GM21390 (cell line): Measurements from ENCODE around the gene PDSS2.

ENCODE experiments used
- ATAC-seq: cut with Tn5 transposase; IDR thresholded peaks from one replicate; pipeline ENCODE4 v1.9.1; 2021; ENCODE audit not compliant: unreplicated experiment

Gene PDSS2

DNA sequence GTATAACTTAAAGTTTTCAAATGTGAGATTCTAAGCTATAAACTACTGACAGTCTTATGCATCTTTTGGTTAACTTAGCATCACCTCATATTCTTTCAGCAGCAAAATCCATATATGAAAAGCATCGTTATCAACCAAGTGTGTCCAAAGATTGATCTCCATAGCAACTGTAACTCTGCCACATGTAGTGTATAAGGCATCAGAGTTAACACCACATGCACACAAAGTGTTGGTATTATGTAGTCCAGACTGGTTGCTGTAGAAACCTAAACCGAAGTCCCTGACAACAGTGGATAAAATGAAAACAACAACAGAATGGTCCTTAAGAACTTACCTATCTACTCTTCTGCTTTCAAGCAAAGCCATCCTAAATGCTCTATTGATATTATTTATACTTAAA is 39.6 kb downstream of the PDSS2 start:
- no peak for ATAC-seq

DNA sequence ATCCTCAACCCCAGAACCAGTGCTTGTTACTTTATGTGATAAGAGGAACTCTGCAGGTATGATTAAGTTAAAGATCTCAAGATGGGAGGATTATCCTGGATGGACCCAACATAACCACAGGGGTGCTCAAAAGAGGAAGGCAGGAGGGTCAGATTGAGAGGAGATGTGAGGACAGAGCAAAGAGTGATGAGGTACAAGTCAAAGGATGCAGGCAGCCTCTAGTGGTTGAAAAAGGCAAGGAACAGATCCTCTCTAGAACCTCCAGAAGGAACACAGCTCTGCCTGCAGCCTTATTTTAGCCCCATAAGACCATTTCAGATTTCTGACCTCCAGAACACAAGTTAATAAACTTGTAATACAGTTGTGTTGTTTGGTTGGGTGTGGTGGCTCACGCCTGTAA is 41.2 kb downstream of the PDSS2 start:
- no peak for ATAC-seq

DNA sequence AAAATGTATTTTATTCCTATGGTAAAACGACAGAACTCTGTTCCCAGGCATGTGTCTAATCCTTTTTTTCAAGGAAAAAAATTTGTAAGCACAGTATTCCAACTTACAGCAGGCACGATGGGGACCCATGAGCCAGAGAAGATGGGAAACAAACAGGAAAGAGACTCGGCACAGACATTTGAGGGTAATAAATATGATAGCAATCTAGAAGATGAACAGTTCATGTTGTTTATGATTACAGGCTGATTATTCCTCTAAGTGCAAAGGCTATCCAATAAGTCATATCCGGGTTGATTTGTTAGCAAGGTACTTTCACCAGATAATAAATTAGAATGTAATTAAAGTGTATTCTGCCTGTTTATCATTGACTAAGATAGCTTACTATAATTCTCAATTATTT is 43.2 kb downstream of the PDSS2 start:
- no peak for ATAC-seq

DNA sequence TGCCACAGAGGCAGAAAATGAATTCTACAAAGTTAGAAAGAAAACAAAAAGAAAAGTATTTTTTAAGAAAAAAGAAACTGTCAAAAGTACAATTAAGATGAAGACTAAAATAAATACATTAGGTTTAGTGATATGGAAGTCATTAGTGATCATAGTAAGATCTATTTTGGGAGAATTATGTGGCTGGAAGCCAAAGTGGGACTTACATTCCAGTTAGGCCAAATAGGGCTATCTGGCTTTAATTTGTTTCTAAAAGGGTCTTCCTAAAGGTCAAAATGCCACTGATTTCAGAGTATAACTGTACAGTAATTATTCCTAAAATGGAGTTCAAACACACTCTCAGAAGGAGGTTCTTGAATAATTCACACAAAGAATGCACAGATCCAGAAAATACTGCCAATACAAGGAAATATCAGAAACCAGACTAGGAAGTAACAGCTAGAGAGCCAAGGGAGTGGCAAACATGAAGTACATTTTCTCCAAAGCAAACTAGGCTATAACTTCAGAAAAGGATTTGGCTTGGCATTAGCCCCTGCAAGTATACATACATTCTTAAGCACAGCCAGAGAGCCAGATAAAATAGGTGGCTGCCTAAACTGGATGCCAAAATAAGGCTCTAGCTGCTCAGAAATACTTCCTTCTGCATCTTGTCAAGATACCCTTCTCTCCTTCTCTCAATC is 45.3 kb downstream of the PDSS2 start:
- ATAC-seq: no peak

GRCh38 chr6:107411161-107411560 is 48.2 kb downstream of the PDSS2 start:
- no peak for ATAC-seq

- no peak for ATAC-seq
Measured at GRCh38 chr6:107409942-107410341, 49.4 kb downstream of the PDSS2 start.

- ATAC-seq: no peak
Measured at GRCh38 chr6:107408714-107409113, 50.6 kb downstream of the PDSS2 start.

DNA sequence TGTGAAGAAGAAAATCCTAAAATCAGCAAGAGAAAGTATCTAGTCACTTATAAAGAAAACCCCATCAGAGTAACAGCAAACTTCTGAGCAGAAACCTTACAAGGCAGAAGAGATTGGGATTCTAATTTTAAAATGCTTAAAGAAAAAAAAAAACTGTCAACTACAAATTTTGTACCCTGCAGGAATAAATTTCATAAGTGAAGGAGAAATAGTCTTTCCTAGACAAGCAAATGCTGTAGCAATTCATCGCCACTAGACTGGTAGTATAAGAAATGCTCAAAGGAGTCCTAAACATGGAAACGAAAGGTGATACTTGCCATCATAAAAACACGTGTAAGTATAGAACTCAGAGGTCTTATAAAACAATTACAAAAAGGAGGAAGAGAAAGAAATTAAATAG is 54.4 kb downstream of the PDSS2 start:
- no peak for ATAC-seq

DNA sequence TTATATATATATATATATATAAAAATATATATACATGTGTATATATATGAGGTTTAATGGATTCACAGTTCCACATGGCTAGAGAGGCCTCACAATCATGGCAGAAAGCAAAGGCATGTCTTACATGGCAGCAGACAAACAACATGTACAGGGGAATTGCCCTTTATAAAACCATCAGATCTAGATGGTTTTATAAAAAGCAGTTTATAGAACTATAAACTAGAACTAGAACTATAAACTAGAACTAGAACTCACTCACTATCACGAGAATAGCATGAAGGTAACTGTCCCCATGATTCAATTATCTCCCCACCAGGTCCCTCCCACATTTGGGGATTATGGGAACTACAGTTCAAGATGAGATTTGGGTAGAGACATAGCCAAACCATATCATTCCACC is 56.8 kb downstream of the PDSS2 start:
- no peak for ATAC-seq

DNA sequence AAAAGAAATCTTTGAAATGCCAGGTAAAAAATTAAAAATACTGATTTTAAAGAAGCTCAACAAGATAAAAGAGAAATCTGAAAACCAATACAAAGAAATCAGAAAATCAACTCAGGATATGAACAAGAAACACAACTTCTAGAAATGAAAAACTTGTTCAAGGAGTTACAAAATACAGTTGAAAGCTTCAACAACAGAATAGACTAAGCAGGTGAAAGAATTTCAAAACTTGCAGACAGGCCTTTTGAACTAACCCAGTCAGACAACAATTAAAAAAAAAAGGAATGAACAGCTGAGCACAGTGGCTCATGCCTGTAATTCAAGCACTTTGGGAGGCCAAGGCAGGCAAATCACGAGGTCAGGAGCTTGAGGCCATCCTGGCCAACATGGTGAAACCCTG is 57.8 kb downstream of the PDSS2 start:
- no peak for ATAC-seq

- ATAC-seq: no peak
Measured at GRCh38 chr6:107400616-107401147, 58.7 kb downstream of the PDSS2 start.

GRCh38 chr6:107399935-107400334 is 59.4 kb downstream of the PDSS2 start:
- no peak for ATAC-seq

GRCh38 chr6:107398001-107398400 is 61.4 kb downstream of the PDSS2 start:
- no peak for ATAC-seq

GRCh38 chr6:107396211-107396610 is 63.2 kb downstream of the PDSS2 start:
- ATAC-seq: no peak

- no peak for ATAC-seq
Measured at GRCh38 chr6:107392069-107392468, 67.3 kb downstream of the PDSS2 start.

DNA sequence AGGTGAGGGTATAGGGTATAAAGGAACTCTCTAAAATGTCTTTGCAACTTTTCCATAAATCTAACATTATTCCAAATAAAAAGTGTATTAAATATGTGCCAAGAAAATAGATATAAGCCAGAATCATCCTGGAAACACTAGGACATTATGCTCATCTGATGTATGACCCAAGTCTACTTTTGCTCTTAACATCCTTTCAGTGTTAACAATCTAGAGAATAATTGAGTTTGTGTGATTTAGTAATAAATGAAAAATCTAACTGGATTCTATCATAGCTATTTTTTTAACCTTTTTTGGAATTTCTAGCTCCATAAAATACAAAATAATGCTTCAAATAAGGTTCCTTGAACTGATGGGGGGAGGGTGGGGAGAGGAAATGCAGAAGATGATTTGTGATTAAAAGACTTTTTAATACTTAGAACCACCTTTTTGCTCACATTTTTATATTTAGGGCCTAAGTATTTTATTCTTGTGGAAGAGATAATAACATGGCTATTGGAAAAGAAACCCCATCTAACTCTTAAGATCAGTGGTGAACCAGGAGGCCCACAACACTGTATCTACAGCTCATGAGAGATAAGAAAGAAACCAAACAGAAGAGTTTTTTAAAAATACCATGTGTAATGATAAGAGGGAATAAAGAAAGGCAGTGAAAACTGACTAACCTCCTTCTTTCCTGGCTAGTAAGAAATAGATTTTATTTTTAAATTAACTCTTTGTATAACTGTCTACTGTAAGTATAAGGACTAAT is 68.5 kb downstream of the PDSS2 start:
- ATAC-seq: no peak

- no peak for ATAC-seq
Measured at GRCh38 chr6:107390056-107390455, 69.3 kb downstream of the PDSS2 start.

DNA sequence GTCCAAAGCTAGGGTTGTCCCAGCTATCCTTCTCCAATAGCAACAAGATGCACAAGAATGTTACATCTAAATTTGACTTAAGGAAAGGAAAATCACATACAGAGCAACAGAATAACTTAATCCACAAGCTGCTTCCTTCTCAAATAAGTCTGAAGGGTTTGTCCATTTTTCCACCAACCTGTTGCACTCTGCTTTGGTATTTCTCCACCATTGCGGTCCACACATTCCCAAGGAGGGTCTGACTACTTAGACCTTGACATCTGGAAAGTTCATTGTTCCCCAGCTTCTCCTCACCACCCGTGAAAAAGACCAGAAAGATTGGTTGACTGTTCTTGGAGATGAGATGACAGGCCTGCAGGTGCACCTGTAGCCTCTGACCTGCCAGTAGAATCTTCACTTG is 72.5 kb downstream of the PDSS2 start:
- ATAC-seq: no peak

DNA sequence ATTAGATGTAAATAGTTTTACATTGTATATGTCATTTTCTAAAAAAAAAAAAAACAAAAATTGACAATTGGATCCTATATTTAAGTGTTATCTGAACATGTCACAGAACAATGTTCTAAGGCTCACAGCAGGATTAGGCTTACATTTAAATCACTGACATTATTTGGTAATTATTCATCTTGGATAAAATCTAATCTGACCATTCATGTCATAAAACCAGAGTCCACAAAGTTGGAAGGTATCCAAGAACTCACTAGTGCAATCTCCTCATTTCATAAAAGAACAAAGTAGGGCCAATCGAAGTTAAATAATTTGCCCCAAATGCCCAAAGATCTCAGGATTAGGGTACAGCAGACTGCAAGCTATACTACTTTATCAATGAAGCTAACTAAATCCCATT is 73.0 kb downstream of the PDSS2 start:
- ATAC-seq: no peak

- ATAC-seq: no peak
Measured at GRCh38 chr6:107383705-107384104, 75.7 kb downstream of the PDSS2 start.

DNA sequence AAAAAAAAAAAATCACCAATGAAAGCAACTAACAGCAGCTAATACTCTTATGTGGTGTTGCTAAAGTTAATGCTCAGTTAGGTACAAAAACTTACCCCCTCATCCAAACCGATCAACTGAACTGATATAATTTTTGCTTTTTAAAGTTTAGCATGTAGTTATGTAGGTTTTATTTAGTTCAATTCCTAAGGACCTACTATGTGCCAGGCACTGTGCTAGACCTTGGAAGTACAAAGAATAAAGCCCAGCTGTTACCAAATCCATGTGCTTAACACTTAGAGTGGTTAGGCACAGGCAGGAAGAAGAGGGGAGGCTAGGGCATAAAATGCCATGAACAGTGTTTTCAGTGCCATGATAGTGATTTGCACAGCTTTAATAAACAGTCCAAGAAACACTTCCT is 85.1 kb downstream of the PDSS2 start:
- no peak for ATAC-seq

GRCh38 chr6:107369493-107369892 is 89.9 kb downstream of the PDSS2 start:
- ATAC-seq: no peak

DNA sequence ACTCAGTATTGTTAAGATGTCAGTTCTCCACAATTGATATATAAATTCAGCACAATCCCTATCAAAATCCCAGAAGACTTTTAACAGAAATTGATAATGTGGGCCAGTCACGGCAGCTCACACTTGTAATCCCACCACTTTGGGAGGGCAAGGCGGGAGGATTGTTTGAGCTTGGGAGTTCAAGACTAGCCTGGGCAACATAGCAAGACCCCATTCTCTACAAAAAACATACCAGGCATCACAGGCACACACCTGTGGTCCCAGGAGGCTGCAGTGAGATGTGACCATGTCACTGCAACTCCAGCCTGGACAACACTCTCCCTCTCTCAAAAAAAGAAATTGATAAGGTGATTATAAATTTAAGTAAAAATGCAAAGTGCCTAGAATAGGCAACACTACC is 90.9 kb downstream of the PDSS2 start:
- no peak for ATAC-seq
